H1 (cell line): ENCODE measurements around the gene PSMC5. TPM values are rescaled to one million over a fixed set of nuclear protein-coding genes. Genes with fewer than 3 reads are reported as not detected.

Source experiments
- CTCF ChIA-PET: fragments of 300-600 bp; sonication (Branson Sonifier 250); formaldehyde crosslinking; loops from one replicate; lab custom pipeline; 2021; ENCODE audit not compliant: partially characterized antibody; lab: Charles Lee
- POLR2A ChIA-PET: fragments of 300-600 bp; sonication (Branson Sonifier 250); formaldehyde crosslinking; loops from one replicate; lab custom pipeline; 2021; ENCODE audit warnings: inconsistent platforms; ENCODE audit not compliant: partially characterized antibody; lab: Charles Lee
- DNase-seq, 2 experiments: peaks; one replicate each; pipeline versions ENCODE4 v3.0.0 to v3.0.0-alpha.2; 2010 to 2022; ENCODE audit warnings: low spot score in 2 of 2, low read depth in 1 of 2, mixed read lengths in 1 of 2
- FAIRE-seq: peaks from 2 replicates; lab custom pipeline; 2011; peaks lifted over from hg19 to GRCh38; lab: Jason Lieb, UNC
- H2AFZ ChIP-seq: 2 replicates; pipeline ENCODE4 v1.8.1; 2012; ENCODE audit warnings: low read length, inconsistent platforms
- H2AK5ac ChIP-seq: 2 replicates; pipeline ENCODE4 v1.6.1; 2013; ENCODE audit warnings: low read depth, low read length
- H2BK120ac ChIP-seq: replicated peaks from 2 replicates; pipeline ENCODE3; 2013; ENCODE audit warnings: low read depth, low read length, inconsistent platforms
- H2BK12ac ChIP-seq: 2 replicates; pipeline ENCODE4 v1.6.1; 2013; ENCODE audit warnings: low read depth, low read length
- H2BK15ac ChIP-seq: 2 replicates; pipeline ENCODE4 v1.6.1; 2013; ENCODE audit warnings: low read length
- H2BK20ac ChIP-seq: 2 replicates; pipeline ENCODE4 v1.6.1; 2013; ENCODE audit warnings: low read length
- H2BK5ac ChIP-seq: 2 replicates; pipeline ENCODE4 v1.6.1; 2013; ENCODE audit warnings: low read depth, low read length
- H3K14ac ChIP-seq: 2 replicates; pipeline ENCODE4 v1.6.1; 2013; ENCODE audit warnings: inconsistent platforms; ENCODE audit not compliant: insufficient read length
- H3K18ac ChIP-seq: 2 replicates; pipeline ENCODE4 v1.6.1; 2013; ENCODE audit warnings: low read length; ENCODE audit errors: extremely low read depth
- H3K23ac ChIP-seq: 2 replicates; pipeline ENCODE4 v1.6.1; 2013; ENCODE audit warnings: inconsistent platforms; ENCODE audit not compliant: insufficient read length
- H3K23me2 ChIP-seq: 2 replicates; pipeline ENCODE4 v1.6.1; 2013; ENCODE audit warnings: low read depth, low read length
- H3K27ac ChIP-seq: 2 replicates; pipeline ENCODE4 v1.6.1; 2011; ENCODE audit warnings: low read depth, low read length, inconsistent platforms
- H3K27me3 ChIP-seq, 4 experiments: replicated peaks in 1 of 4; 1 replicate in 1 of 4; 2 replicates in 3 of 4; pipeline versions ENCODE4 v1.6.1 to v1.8.1; 2011 to 2013; ENCODE audit warnings: low read length in 3 of 4, mild to moderate bottlenecking in 3 of 4, inconsistent platforms in 2 of 4, mixed read lengths in 2 of 4, moderate library complexity in 1 of 4; ENCODE audit not compliant: control insufficient read depth in 3 of 4, insufficient read depth in 3 of 4; ENCODE audit errors: extremely low read depth in 1 of 4
- H3K36me3 ChIP-seq, 4 experiments: 2 replicates each; pipeline versions ENCODE4 v1.6.1 to v1.8.1; 2011 to 2013; ENCODE audit warnings: mild to moderate bottlenecking in 4 of 4, low read length in 3 of 4, moderate library complexity in 2 of 4, control low read depth in 1 of 4, inconsistent platforms in 1 of 4; ENCODE audit not compliant: insufficient read depth in 4 of 4, control insufficient read depth in 2 of 4
- H3K4ac ChIP-seq: replicated peaks from 2 replicates; pipeline ENCODE3; 2013; ENCODE audit warnings: low read length, low read depth, mixed read lengths, inconsistent platforms; ENCODE audit not compliant: insufficient read length
- H3K4me1 ChIP-seq, 4 experiments: replicated peaks in 1 of 4; 1 replicate in 1 of 4; 2 replicates in 3 of 4; pipeline versions ENCODE4 v1.6.1 to v1.8.1; 2011 to 2013; ENCODE audit warnings: low read length in 3 of 4, inconsistent platforms in 2 of 4, mixed read lengths in 1 of 4; ENCODE audit not compliant: insufficient read depth in 4 of 4, control insufficient read depth in 3 of 4
- H3K4me2 ChIP-seq, 2 experiments: 2 replicates each; pipeline versions ENCODE4 v1.6.1 to v1.8.1; 2011 to 2013; ENCODE audit warnings: low read depth in 2 of 2, low read length in 2 of 2, control low read depth in 1 of 2, inconsistent platforms in 1 of 2, mild to moderate bottlenecking in 1 of 2; ENCODE audit not compliant: insufficient read depth in 1 of 2
- H3K4me3 ChIP-seq, 4 experiments: fragments of 200-600, 300-600 bp in 1 of 4; sonication (generic), shearing (Covaris generic), sonication (Bioruptor Twin) in 1 of 4; 2 replicates each; pipeline versions ENCODE4 v1.5.1 to v1.8.1; 2011 to 2016; ENCODE audit warnings: low read length in 4 of 4, low read depth in 3 of 4, control low read depth in 2 of 4, inconsistent platforms in 2 of 4, mild to moderate bottlenecking in 2 of 4, mixed read lengths in 1 of 4, moderate library complexity in 1 of 4; ENCODE audit not compliant: insufficient read depth in 2 of 4; ENCODE audit errors: extremely low read depth in 1 of 4
- H3K56ac ChIP-seq: replicated peaks from 2 replicates; pipeline ENCODE3; 2013; ENCODE audit warnings: low read depth, mild to moderate bottlenecking, mixed read lengths, low read length, inconsistent platforms; ENCODE audit not compliant: insufficient read length
- H3K79me1 ChIP-seq: 2 replicates; pipeline ENCODE4 v1.6.1; 2013; ENCODE audit warnings: low read depth, low read length, control low read depth
- H3K79me2 ChIP-seq, 2 experiments: 2 replicates each; pipeline versions ENCODE4 v1.6.1 to v1.8.1; 2012 to 2013; ENCODE audit warnings: low read length in 2 of 2, mild to moderate bottlenecking in 2 of 2, inconsistent platforms in 1 of 2; ENCODE audit not compliant: insufficient read depth in 2 of 2, control insufficient read depth in 1 of 2
- H3K9ac ChIP-seq, 4 experiments: replicated peaks in 1 of 4; 1 replicate in 1 of 4; 2 replicates in 3 of 4; pipeline versions ENCODE4 v1.6.1 to v1.8.1; 2011 to 2013; ENCODE audit warnings: low read depth in 3 of 4, low read length in 3 of 4, control low read depth in 2 of 4, mild to moderate bottlenecking in 2 of 4, moderate library complexity in 2 of 4, inconsistent platforms in 1 of 4; ENCODE audit errors: extremely low read depth in 1 of 4
- H3K9me3 ChIP-seq, 2 experiments: 2 replicates each; pipeline versions ENCODE4 v1.6.1 to v1.8.1; 2012 to 2013; ENCODE audit warnings: mild to moderate bottlenecking in 2 of 2, moderate library complexity in 2 of 2, control low read depth in 1 of 2, inconsistent platforms in 1 of 2, low read depth in 1 of 2, low read length in 1 of 2, mixed read lengths in 1 of 2; ENCODE audit not compliant: insufficient read depth in 2 of 2
- H4K20me1 ChIP-seq, 2 experiments: replicated peaks in 1 of 2; 2 replicates each; pipeline versions ENCODE3 to v1.8.1; 2011 to 2013; ENCODE audit warnings: inconsistent platforms in 2 of 2, low read length in 2 of 2, mild to moderate bottlenecking in 1 of 2; ENCODE audit not compliant: insufficient read depth in 2 of 2, control insufficient read depth in 1 of 2
- H4K5ac ChIP-seq: 2 replicates; pipeline ENCODE4 v1.6.1; 2013; ENCODE audit warnings: low read length, low read depth, mixed read lengths, inconsistent platforms; ENCODE audit not compliant: insufficient read length
- H4K8ac ChIP-seq: 2 replicates; pipeline ENCODE4 v1.8.0; 2013; ENCODE audit warnings: mild to moderate bottlenecking, moderate library complexity, low read length, inconsistent platforms; ENCODE audit not compliant: insufficient read depth; ENCODE audit errors: extremely low read depth
- H4K91ac ChIP-seq: replicated peaks from 2 replicates; pipeline ENCODE3; 2013; ENCODE audit warnings: low read length, mixed read lengths, inconsistent platforms; ENCODE audit not compliant: insufficient read length
- ATF2 ChIP-seq: IDR thresholded peaks from 2 replicates; pipeline ENCODE4 v1.6.1; 2012; ENCODE audit warnings: low read length, inconsistent platforms
- CEBPB ChIP-seq: IDR thresholded peaks from 2 replicates; pipeline ENCODE4 v1.6.1; 2012; ENCODE audit warnings: low read depth, low read length
- RNF2 ChIP-seq: fragments of 200-900, 300-1000 bp; sonication (generic); IDR thresholded peaks from 2 replicates; pipeline ENCODE4 v1.7.1; 2016; ENCODE audit warnings: borderline replicate concordance, low read depth, mild to moderate bottlenecking, antibody characterized with exemption, low read length; ENCODE audit not compliant: poor library complexity, severe bottlenecking; ENCODE audit errors: missing control alignments
- SRF ChIP-seq: IDR thresholded peaks from 2 replicates; pipeline ENCODE4 v1.6.1; 2011; ENCODE audit warnings: mild to moderate bottlenecking, low read depth, low read length, moderate library complexity
- WGBS, 2 experiments: shearing (Covaris generic) in 1 of 2; methylation state at CpG; one replicate each; pipeline versions ENCODE4 v1.1.6 to v1.1.7; 2013 to 2015; ENCODE audit warnings: low lambda C conversion rate in 2 of 2, mixed read lengths in 2 of 2, inconsistent platforms in 1 of 2, low coverage in 1 of 2, missing lambda C conversion rate in 1 of 2; ENCODE audit not compliant: insufficient replicate concordance in 2 of 2, insufficient coverage in 1 of 2, insufficient read length in 1 of 2; ENCODE audit errors: extremely low coverage in 1 of 2, missing lambda C conversion rate in 1 of 2; 5-methylcytosine and 5-hydroxymethylcytosine counted together
- polyA plus RNA-seq, 7 experiments: library from polyadenylated mRNA; depleted of rRNA in 3 of 7; stranded (reverse) in 5 of 7; unstranded in 2 of 7; fragments of >200 nt in 5 of 7; fragments of 200-250 nt in 2 of 7; gene quantifications; 1 replicate in 5 of 7; 2 replicates in 1 of 7; 4 replicates in 1 of 7; pipeline versions ENCODE4 v1.2.1 to v1.2.3, GENCODE V29; 2011 to 2013; ENCODE audit warnings: missing spikeins in 2 of 7, mixed read lengths in 2 of 7
- total RNA-seq: library from RNA; stranded (reverse); fragmentation: NEBNext Ultra II Directional; extraction: Animal tissue kit (Norgen Biotek cat#: 25700); gene quantifications from 2 replicates; pipeline ENCODE4 v1.2.1, GENCODE V29; 2021

The PSMC5 gene
- total and polyA plus RNA-seq, 2 of the 8 experiments (the other 6 are each of a cell fraction or from before 2014, with no cell fraction given) = 172 to 180 TPM

GRCh38 chr17:63838631-63839171 lies 11.5 kb downstream of the PSMC5 start:
- Histone ChIP-seq H3K4me2 (peak overlapping the region; percentile 5 to 54; a peak in 3 of 4 replicates), H2BK20ac (no peak overlapping the region), H3K23ac (no peak overlapping the region), H3K18ac (peak overlapping the region; percentile 10; the same call in 1 of the 2 replicates), H3K4ac (no peak overlapping the region), H2BK12ac (no peak overlapping the region), H3K79me1 (peaks cover 20% of the 10 kb centered on the region), H3K56ac (no peak overlapping the region), H3K27me3 (no peaks in the 10 kb centered on the region), H4K20me1 (peaks cover 1 to 8% of the 10 kb centered on the region in 2 experiments), H2BK5ac (peak overlapping the region; percentile 71; the same call in 1 of the 2 replicates), H2AFZ (no peak overlapping the region), H2BK120ac (no peak overlapping the region), H3K14ac (no peak overlapping the region), H2BK15ac (peak overlapping the region; percentile 9; the same call in 1 of the 2 replicates), H4K8ac (0 out of 2 replicates have a peak overlapping the region, but pooled peaks have one; percentile 40), H3K9me3 (no peaks in the 10 kb centered on the region), H3K27ac (peak overlapping the region; percentile 31; the same call in 1 of the 2 replicates), H2AK5ac (no peak overlapping the region), H3K79me2 (peaks cover 11 to 42% of the 10 kb centered on the region in 2 experiments), H3K36me3 (peaks cover 9 to 14% (median 11%) of the 10 kb centered on the region in 4 experiments), H3K4me3 (peak overlapping the region in 3 of 4 experiments; percentile 10 to 23 (median 19); a peak in 2 of 8 replicates), H4K91ac (peak overlapping the region; percentile 48), H3K23me2 (peaks cover 8% of the 10 kb centered on the region), H3K4me1 (peaks cover 3 to 28% (median 26%) of the 10 kb centered on the region in 4 experiments), H4K5ac (no peak overlapping the region), H3K9ac (peak overlapping the region in 1 of 4 experiments; percentile 8; a peak in 1 of 7 replicates)
- ChIA-PET CTCF (interaction anchor here (0.8 to 2.9 kb wide), 10 partner anchors 8 to 138 kb away, joined by 3 to 15 read pairs (median 6); no protein-coding TSS in a partner anchor), POLR2A (interaction anchor here (1.0 to 32.3 kb wide), 8 partner anchors 10 to 307 kb away, joined by 3 to 593 read pairs (median 4); partner anchors contain the start of genes CCDC47, DDX42, FTSJ3 and LIMD2)
- WGBS, 2 experiments = 55% methylated on average over 6 of the region's 7 CpGs; no CpG with 5 or more reads in 1 of the 2 experiments
- no peak for DNase-seq
- TF ChIP-seq ATF2 (no peak), RNF2 (no peak), SRF (no peak), CEBPB (peak; percentile 66)
- FAIRE-seq = no peak
